Glomerular visceral epithelial cell (primary cell): ENCODE measurements around the gene FAM200C.

Source experiments
- DNase-seq: peaks from one replicate; pipeline ENCODE4 v3.0.0-alpha.2; 2016; ENCODE audit errors: extremely low spot score

FAM200C gene

DNA sequence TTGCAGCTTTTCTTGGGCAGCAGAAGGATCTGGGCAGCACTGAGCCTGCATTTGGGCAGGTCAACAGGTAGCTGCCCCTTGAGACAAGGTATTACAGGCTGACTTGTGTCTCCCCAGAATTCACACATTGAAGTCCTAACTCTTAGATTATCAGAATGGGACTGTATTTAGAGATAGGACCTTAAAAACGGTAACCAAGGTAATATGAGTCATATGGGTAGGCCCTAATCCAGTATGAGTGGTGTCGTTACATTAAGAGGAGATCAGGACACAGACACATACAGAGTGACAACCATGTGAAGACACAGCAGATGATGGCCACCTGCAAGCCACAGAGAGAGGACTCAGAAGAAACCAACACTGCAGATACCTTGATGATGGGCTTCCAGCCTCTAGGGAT lies 32.6 kb downstream of the FAM200C start:
- no peak for DNase-seq

DNA sequence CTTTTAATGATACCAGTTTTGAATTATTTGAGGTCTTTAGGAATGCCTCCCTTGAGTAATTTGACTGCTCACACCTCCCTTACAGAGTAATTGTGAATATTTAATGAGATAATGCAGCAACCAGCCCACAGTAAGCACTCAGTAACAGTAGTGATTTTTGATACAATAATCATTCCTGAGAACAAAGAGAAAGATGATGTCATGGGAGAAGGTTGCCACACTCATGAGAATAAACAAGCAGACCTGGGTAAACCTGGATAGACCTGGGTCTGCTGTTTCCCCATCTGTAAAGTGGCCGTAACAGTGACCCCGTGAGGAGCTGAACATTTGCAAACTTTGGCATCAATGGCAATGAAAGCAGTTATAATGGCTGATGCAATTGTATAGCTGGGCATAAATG lies 33.6 kb downstream of the FAM200C start:
- DNase-seq: no peak

DNA sequence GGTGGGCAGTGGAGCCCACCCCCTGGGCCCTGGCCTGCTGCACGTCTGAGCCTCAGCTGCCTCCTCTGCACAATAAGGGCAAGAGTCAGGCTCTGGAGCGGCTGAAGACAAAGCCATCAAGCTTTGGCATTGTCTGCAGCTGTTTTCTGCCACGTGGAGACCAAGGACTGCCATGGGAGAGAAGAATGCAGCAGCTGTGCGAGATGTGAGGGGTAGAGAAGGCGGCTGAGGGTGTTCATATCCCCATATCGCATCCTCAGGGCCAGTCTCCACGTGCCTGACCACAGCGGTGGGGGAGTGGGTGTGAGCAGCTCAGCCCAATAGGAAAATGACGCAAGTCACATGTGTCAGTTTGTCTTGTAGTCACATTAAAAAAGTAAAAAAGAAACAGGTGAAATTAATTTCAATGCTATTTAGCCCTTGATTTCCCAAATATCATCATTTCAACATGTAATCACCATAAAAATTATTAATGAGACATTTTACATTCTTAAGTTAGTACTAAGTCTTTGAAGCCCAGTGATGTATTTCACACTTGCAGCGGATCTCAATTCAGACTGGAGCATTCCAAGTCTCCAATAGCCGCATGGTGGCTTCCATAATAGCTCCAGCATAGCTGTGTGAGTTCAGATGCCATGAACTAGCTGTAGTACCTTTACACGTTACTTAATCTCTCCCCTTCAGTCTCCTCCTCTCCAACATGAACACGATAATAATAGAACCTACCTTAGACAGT lies 36.0 kb downstream of the FAM200C start:
- DNase-seq: no peak

DNA sequence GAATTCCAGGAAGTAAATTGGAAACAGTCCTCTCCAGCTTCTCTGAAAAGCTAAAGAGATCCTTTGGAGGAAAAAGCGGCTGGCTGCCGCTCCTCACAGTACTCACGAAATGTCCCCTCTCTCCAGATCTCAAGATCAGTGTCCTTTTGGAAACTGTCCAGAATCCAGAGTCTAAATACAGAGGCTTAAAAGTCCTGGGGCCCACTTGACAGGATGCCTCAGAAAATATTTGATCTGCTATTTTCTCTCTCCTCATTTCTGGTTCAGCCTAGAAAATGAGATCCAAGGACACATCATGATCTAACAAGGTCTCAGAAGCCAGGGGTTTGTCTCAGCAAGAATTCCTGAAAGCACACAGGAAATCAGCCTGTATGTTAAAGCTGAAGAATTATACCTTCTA lies 36.6 kb downstream of the FAM200C start:
- no peak for DNase-seq

DNA sequence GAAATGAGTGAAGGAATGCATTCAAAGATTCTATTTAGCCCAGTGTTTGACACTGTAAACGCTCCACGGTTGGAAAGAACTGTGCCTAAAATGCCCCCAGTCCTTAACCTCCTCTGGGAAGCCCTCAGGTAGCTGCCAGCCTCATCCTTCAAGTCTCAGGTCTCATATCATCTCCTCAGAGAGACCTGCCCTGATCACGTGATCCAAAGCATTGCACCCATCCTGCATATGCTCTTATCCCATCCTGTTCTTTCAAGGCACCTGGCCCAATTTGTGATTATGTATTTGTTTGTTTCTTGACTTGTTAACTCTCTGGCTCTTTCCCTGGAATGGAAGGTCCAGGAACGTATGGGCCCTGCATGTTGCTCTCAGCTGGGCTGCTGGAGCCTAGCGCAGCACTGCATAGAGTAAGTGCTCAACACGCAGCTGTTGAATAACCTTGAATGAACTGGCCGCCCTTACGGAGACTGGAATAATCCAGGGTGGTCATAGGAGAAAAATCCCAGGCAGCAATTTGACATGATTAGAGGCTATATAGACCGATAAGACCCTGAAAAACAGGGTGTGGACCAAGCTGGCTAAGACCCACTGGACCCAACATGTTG lies 38.1 kb downstream of the FAM200C start:
- DNase-seq: no peak

DNA sequence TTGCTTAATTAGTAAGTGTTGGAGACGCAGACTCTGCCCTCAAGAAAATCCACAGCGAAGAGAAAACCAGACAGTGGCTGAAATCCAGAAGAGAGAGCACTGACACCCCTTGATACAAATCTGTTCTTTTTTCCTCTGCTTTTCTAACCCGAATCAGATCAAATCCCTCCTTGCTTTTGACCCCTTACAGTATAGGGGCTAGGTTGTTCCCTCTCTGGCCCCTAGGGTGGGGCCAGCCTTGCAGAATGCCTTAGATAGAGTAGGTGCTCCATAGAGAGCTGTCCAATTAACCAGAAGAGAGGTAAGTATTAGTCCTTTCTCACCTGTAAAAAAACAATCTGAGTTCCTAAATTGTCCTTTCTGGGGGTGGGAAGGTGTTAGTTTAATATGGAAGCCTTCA lies 39.5 kb downstream of the FAM200C start:
- DNase-seq: no peak

DNA sequence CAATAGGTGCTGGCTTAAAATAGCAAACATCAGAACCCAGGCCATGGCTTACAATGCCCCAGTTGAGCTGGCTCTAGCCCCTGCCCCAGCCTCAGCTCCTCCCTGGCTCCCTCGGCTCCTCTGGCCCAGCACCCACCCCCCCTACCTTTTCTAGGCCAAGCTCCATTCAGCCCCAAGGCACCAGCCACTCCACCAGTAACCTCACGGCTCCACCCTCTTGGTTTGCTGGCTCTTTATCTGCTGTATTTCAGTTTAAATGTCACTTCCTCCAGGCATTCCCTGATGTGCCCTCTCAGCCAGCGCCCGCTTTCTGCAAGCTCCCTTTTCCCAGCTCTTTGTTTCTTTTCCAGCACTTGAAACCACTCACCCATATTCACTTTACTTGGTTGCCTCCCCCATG lies 40.0 kb downstream of the FAM200C start:
- DNase-seq: no peak

DNA sequence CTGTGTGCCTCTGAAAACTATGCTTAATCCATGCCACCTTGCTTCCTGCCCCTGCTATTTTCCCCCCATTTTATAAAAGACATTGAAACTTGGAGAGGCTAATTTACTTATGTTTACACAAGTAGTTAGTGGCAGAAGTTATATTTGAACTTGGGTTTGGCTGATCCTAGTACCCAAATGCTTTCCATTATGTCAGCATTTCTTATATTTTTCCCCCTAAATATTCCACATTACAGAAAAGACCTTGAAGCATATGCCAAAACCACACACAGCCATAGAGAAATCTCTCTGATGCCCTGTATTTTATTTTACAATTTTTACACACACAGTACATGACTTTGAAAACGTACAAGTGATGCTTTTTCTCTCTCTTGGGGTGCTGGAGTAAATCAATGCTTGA lies 40.6 kb downstream of the FAM200C start:
- DNase-seq: no peak

DNA sequence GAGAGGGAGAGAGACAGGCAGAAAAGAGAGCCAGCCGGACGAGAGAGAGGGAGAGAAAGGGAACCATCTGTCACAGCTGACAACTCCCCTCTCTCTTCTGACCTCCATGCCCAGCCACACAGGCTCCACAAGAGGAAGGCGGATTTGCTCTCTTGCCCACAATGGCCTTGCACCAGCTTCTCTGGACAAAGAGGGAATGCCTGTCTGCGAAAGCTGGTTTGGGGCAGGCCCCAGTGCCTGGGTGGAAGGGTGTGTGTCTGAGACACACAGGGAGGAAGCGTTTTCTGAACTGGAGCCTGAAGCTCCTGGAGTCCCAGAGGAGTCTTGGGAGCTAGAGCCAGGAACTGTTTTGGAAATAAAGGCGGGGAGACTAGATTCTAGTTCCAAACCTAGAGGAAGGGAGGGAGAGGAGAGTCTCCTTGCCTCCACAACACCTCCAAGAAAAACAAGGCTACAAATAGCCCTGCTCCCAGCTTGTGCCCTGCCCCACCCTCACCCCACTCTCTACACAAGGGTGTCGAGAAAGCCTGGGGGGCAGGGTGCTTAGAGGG lies 41.9 kb downstream of the FAM200C start:
- no peak for DNase-seq

DNA sequence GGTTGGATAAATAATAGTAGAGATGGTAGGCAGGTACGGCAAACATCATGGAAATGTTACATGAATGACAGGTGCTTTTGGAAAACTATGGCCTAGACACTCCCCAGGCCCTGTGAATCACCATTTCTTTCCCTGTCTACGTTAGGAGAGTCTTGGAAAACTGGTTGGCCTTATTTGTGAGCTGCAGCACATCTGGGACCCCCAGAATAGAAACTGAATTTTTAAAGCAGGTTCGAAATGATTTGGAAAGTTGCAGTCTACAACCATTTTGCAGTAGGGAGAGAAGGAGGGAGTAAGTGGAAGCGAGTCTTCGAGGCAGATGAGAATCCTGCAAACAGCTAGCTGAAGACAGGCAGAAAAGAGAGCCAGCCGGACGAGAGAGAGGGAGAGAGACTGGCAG lies 42.5 kb downstream of the FAM200C start:
- DNase-seq: no peak

DNA sequence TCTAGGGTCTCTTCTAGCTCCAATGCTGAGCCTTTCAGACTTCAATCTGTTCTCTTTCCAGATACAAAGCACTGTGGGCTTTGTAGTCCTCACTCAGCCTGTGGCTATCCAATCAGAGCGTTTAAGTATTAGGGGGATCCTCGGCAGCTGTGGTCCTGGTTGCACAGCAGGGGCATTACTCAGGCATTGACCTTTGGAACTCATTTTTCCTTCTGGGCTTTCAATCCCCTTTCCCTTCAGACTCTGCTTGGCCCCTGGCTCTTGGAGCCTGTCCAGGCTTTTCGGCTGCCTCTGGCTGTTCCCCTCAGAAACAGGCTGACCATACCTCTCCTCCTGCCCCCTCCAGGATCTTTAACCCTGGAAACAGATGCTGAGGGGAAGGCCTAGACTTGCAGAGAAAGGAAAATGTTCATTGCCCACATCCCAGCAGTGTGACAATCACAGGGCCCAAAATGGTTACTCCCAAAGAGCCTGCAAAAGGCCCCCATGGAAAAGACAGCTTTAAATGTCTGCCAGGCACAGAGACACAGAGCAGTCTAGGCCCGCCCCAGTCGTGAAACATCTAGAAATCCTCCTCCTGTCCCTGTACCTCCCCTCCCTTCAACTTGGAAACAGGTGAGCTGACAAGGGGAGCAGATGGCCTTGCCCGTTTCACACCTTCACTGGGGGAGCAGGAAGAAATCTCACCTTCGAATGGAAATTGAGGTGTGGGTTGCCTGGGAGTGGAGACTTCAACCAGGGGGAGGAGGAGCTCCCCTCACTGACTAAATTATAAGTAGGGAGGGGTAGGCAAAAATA lies 43.1 kb downstream of the FAM200C start:
- DNase-seq: no peak

DNA sequence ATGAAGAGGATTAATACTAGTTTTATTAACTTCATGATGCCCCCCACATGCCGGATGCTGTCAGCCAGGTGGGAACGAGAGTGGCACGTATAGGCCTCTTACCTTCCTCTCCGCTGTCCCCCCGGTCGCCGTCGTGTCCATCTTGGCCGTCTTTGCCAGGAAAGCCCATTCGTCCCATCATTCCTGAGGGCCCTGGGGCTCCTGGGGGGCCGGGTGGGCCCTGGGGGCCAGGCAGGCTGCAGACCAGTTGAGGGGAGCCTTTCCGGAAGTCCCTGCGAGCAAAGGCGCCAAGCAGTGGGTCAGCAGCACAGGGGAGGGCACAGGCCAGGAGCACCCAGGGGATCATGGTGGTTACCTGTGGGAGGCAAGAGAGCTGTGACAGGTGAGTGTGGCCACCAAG lies 45.2 kb downstream of the FAM200C start:
- DNase-seq: no peak

DNA sequence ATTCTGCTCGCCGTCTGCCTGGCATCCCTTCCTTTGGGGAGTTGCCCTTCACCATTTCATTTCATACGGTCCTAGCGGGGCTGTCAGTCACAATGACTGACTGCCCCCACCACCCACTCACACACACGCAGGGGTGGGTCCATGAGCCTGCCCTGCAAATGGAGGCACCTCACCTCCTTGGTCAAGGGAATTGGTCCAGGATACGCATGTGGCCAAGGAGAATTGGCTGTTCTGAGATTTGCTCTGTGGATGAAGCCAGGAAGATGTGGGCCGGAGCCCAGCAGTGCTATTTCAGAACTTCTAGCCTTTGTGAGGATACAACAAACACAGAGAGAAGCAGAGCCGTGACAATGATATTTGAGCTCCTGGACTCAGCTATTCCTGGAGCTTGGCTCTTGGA lies 46.5 kb downstream of the FAM200C start:
- no peak for DNase-seq

DNA sequence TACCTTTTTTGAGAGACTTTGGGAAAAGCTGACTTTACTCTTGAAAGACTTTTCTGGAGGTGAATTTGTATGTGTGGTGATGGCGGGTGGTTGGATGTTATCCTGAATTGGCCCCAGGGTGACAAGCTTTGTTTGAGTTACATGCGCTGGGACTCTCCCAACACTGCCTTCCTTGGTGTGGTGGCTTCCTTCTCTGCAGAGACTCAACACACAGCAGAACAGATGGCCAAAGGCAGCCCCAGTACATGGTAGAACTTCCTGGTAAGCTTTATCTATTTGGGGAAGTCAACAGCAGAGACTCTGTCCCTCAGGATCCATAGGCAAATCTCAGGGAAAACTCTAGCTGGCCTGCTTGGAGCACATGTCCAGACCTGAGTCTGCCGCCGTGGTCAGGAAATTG lies 47.5 kb downstream of the FAM200C start:
- no peak for DNase-seq

DNA sequence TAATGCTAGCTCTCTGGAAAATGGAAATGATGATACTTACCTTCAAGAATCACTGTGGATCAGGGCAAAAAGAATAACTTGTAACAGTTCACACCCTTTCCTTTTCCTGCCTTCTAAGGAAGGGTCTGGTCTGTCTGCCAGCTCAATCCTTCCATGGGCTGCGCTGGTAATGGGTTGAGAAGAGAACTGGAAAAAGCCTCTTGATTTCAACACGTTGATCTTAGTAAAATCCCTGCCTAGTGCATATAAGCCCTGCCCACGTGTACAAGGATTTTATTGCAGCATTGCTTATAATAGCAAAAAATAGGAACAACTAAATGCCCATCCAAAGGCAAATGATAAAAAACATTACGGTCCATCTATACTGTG lies 49.9 kb downstream of the FAM200C start:
- no peak for DNase-seq

DNA sequence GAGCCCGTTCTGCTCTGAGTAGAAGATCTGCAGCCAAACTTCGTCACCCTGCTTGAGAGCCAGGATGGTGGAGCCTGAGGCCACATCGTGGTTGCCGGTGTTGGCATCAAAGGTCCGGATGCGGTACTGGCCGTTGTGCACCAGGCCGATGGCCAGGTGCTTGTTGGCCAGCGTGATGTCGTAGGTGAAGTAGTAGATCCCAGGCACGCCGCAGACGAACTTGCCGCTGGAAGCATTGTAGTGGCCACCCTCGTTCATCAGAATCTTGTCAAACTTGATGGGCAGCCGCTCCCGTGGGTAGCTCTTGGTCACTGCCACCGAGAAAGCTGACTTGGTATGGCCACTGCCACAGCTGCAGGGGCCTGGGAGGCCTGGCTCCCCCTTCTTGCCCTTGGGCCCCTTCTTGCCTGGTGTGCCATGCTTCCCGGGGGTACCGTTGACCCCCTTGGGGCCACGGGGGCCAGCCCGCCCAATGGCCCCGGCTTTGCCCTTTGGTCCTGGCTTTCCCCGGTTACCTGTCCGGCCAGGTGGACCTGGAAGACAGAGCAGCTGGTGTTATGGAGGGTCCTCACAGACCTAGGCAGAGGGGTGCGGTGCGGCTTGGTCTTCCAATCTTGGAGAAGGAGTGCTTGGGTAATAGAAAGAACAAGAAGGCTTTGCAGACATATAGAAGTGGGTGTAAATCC lies 50.5 kb downstream of the FAM200C start:
- DNase-seq: no peak

DNA sequence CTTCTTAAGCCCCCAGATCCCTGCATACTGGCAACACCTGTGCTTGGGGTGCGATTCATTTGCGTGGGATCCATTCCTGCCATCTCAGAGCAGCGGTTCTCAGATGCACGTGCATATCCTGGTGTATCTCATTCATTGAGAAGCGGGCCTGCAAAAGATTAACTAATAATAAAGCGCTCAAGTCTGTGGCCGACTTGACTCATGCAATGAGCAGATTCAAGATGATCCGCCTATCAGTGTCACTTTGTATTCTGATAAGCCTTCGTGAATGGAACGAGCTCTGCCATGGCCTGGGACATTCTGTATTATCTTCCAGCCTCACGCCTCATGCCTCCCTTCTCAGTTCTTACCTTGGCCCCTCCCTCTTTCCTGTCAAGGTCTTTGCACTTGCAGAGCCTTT lies 51.8 kb downstream of the FAM200C start:
- no peak for DNase-seq

DNA sequence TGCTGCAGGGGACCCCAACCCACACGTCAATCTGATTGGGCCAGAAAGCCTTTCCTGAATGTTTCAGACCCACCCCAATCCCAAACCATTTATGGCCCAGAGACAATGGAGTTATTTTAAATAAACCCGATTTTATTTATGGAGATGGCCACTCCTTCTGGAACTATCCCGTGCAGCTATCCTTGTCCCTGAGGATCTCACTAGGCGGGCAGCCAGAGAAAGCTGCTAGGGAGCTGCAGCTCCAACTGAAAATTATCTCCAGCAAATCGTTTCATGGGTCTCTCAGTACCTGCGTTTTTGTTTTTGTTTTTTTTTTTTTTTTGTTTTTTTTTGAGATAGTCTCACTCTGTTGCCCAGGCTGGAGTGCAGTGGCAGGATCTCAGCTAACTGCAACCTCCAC lies 52.4 kb downstream of the FAM200C start:
- no peak for DNase-seq
